SK-N-SH treated with all-trans-retinoic acid at 6 μM for 48 hours (cell line): ENCODE measurements around the gene PDE4B.

ENCODE experiments used
- BACH2 ChIP-seq: fragments of 250-450 bp; sonication (Bioruptor Pico); IDR thresholded peaks from 2 replicates; pipeline ENCODE4 v1.9.0; 2021; ENCODE audit warnings: mild to moderate bottlenecking, borderline replicate concordance
- CSDC2 ChIP-seq: fragments of 250-450 bp; sonication (Bioruptor Pico); IDR thresholded peaks from 2 replicates; pipeline ENCODE4 v1.5.0; 2020; ENCODE audit warnings: mild to moderate bottlenecking, moderate library complexity
- CSRNP3 ChIP-seq: fragments of 250-450 bp; sonication (Bioruptor Pico); IDR thresholded peaks from 2 replicates; pipeline ENCODE4 v1.5.1; 2021; ENCODE audit warnings: mild to moderate bottlenecking, moderate library complexity
- TSHZ2 ChIP-seq: fragments of 250-450 bp; sonication (Bioruptor Pico); IDR thresholded peaks from 2 replicates; pipeline ENCODE4 v1.5.0; 2020; ENCODE audit warnings: mild to moderate bottlenecking, moderate library complexity
- ZC3H10 ChIP-seq: fragments of 250-450 bp; sonication (Bioruptor Pico); IDR thresholded peaks from 2 replicates; pipeline ENCODE4 v1.5.1; 2021; ENCODE audit warnings: mild to moderate bottlenecking, moderate library complexity
- ZNF70 ChIP-seq: fragments of 450-650 bp; formaldehyde crosslinking; IDR thresholded peaks from 2 replicates; pipeline ENCODE4 v1.5.0; 2020; ENCODE audit warnings: mild to moderate bottlenecking, moderate library complexity

GRCh38 chr1:66281808-66282207 lies 489.1 kb downstream of the PDE4B start:
- TF ChIP-seq TSHZ2: no peak
- TF ChIP-seq CSDC2 (CRISPR knock-in tag): no peak
- TF ChIP-seq ZC3H10 (CRISPR knock-in tag): no peak
- no peak for TF ChIP-seq BACH2 (CRISPR knock-in tag)
- TF ChIP-seq CSRNP3: no peak
- no peak for TF ChIP-seq ZNF70 (CRISPR knock-in tag)
